Lung microvascular endothelial cell (primary cell): ENCODE data around the gene MYD88. TPM values are rescaled to one million over a fixed set of nuclear protein-coding genes. Genes with fewer than 3 reads are reported as not detected.
A peak's percentile ranks its signal among the peaks of the same experiment; 100 is the strongest.

Experiments
- DNase-seq, 2 donors: peaks; one replicate each; pipeline versions ENCODE4 v3.0.0 to v3.0.0-alpha.2; 2010; ENCODE audit warnings: low read depth in 2 of 2
- total RNA-seq: library from RNA; depleted of rRNA; stranded (reverse); fragments of >200 nt; gene quantifications from 2 replicates; pipeline ENCODE4 v1.2.1, GENCODE V29; 2014

MYD88 gene
- total RNA-seq, 1 donor from 2014 or later, result 13.1 TPM

DNA sequence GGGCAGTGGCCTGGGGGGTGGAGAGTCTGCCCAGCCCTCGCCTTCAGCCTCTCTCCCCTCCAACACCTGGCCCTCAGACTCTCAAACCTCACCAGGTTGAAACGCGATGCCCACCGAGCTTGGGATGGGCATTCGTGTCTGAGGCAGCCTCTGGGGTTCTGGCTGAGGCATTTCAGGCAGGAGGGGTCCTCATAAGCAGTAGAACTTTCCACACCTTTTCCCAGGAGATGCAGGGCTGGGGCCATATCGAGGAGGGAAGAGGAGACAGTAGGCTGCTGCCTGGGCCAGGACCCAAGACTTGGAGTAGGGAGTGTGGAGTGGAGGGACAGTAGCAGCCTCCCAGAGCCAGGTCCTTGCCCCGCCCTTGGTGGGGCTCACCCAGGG lies 26.1 kb upstream of the MYD88 start:
- no peak for DNase-seq

DNA sequence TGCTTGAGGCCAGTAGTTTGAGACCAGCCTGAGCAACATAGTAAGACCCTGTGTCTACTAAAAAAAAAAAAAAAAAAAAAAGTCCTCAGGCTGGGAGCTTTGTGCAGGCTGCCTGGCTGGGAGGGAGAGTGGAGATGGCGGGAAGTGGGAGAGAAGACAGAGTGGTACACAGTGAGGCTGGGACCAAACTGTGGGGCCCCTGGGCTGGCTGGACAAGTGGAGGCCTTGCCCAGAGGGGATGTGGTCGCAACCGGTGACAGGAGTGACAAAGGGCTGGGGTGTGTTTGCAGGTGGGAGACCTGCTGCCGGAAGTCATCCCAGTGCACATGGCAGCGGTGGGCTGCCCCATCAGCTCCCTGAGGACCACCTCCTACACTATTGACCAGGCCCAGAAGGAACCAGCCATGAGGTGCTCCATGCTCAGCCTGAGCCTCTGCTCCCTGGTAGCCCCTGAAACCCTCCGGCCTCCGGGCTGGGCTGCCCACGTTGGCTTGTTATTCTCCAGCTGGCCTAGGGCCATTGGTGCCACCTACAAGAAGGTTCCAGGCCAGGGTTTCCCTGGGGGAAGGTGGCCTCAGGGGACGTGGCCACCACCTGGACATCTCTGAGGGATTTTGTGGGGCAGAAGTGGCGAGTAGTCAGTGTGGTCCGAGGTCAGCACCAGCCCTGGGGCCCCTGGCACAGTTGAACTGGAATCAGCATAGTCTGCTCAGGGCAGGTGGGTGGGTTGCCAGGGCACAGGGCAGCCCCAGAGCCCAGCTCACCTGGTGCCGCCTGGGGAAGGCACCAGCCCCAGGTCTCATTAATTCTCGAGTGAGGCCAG lies 24.2 kb upstream of the MYD88 start:
- DNase-seq, result no peak

DNA sequence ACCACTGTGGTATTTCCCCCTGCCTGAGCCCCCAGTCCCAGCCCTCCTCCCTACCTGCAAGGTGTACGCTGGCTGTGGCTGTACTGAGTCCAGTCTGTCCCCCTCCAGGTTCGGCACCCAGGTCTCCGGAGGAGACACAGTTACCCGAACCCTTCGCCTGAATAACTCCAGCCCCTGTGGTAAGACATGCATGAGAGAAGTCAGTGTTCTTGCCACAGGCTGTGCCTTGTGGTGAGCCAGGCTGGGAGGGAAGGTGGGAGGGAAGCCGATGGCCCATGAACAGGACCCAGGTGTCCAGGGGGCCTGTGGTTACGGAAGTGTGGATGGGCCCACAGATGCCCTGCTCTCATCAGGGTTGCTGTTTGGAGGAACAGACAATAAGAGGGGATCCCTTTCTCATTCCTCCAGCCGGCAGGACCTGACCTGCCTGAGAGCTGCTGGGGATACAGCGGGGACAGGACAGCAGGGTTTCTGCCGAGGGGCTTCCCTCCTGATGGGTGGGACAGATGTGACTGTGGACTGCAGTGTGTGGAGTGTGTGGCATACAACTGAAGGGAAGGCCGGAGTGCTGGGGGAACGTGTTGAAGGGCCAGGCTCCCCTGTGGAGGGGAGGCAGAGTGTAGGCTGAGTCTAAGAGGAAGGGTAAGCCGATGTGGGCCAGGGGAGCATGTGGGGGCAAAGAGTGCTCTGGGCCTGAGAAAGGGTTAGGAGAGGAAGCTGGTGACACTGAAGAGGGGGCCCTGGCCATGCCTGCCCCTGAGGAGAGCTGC lies 23.4 kb upstream of the MYD88 start:
- DNase-seq, result no peak

DNA sequence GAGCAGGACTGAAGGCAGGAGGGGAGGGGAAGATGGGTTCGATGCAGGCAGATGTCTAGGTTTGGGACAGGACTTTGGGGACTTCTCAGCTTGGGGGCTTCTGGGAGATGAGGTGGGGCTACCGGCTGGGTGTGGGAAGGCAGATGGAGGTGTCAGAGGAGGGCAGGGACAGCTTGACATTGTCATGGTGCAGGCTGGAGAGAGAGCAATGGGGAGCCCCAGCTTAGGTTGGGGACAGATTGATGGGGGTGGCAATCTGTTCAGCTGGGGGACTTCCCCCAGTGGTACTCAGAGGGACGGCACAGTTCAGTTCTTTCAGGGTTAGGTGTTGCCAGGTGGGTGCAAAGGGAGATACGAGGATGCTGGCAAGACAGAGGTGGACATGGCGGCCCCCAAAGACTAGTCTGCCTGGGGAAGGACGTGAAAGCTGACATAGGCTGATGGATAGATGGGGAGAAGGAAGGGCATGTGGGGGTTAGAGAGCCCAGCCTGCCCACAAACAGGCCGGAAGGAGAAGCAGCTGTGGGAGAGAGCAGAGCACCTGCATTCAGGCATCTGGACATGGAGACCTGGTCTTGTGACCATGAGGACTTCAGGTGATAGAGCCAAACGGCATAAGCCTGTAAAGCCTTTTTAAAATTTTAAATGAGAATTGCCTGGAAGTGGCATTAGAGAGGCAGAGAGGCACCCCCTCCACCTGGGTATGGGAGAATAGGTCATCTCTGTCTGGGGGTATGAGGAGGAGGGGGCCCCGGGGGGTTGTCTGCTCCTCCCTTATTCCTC lies 22.6 kb upstream of the MYD88 start:
- DNase-seq, result no peak

DNA sequence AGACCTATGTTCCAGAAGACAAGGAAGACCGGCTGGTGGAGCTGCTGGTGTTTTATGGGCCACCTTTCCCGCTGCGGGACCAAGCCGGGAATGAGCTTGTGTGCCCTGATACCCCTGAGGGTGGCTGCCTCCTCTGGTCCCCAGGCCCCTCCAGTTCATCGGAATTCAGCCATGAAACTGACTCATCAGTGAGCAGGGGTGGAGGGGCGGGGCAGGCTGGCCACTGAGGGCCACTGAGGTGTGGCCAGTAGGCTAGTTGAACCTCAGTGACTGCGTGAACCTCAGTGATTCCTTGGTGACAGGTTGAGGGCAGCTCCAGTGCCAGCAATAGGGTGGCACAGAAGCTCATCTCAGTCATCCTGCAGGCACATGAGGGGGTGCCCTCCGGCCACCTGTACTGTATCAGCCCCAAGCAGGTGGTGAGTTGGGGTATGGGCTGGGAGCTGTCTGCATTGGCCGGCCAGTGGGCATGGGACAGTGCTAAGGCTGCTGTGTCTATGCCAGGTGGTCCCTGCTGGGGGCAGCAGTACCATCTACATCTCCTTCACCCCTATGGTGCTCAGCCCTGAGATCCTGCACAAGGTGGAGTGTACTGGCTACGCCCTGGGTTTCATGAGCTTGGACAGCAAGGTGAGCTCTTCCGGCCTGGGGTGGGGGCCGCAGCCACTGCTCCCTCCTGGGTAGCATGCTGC lies 21.8 kb upstream of the MYD88 start:
- no peak for DNase-seq

DNA sequence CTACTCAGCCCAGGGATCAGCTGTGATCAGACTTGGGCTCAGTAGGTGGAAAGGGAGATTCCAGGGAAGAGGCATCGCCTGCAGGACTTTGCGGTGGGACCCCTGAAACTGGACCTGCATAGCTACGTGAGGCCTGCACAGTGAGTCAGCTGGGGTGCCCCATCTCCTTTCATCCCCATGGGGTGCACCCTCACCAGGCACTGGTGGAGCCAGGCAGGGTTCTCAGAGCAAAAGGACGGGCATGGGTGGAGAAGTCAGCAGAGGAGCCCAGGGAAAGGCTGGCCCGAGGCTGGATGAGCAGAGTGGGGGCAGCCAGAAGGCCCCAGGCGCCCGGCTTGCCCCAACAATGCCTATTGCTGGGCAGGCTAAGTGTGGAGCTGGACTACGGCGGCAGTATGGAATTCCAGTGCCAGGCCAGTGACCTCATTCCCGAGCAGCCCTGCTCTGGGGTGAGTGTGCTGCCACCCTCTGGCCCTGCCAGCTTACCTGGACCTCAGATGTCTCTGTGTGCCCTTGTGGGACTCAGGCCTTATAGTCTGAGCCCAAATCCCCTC lies 21.2 kb upstream of the MYD88 start:
- DNase-seq, result no peak

DNA sequence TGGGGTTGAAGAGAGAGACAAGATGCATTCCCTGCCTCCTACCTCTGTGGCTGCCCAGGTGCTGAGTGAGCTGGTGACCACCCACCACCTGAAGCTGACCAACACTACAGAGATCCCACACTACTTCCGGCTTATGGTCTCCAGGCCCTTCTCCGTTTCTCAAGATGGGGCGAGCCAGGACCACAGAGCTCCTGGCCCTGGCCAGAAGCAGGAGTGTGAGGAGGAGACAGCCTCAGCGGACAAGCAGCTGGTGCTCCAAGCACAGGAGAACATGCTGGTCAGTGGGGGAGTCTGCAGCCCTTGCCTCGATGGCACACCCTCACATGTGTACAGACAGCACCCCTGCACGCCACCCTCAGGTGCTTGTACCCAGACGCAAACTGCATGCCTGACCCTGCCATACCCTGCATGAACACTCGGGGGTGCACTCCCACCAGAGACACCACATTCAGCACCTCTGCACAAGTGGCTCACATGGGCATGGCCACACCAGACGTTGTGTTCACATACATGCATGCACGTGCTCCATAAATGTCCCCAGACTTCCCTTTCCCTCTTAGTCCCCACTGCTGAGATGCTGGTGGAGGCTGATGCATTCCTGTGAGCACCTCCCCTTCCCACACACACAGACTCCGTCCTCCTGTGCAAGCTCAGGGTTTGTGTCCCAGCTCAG lies 20.6 kb upstream of the MYD88 start:
- peak; percentile 72 for DNase-seq

DNA sequence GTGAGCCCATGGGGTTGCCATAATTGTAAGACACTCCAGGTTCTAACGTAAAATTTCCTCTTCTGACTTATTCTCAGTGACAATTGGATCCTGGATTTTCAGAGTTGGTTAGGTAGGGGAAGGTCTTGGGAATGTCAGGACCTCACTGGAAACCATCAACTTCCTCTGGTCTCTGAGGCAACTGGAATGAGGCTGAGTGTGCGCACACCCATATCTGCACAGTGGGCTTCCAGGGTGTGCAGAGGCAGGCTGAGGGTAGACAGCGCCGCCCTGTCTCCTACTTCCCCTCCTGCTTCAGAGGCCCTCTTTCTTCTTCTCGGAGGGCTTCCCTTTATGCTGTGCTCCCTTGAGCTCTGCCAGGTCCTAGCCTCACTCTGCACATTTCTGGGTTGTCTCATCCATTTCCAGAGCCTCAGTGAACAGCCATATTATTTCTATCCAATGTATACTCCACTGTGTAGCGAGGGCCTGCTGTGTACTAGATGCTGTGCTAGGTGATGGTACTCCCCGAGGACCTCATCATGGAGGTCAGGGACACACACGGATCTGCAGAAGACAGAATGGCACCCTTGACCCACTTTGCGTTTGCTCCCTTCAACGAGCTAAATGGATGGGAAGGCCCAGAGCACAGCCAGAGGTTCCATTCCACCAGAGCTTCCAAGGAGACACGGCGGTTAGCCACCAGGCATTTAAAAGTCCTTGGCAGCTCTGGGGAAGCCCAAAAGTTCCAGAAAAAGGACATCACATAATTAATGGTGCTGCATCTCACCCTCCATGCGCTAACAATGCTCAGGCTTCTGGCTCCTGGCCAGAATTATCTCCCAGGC lies 19.8 kb upstream of the MYD88 start:
- no peak for DNase-seq

DNA sequence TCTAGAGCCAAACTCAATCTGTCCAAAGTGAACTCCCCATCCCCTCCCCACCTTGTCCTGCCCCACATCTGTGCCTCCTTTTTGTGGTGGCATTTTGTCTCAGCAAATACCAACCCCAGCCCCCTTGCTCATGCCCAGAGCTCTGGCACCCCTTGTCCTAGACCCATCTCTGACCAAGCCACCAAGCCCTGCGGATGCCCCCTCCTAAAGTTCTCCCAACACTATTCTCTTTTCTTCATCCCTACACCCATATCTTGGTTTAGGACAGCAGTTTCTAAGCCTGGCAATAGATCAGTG lies 19.3 kb upstream of the MYD88 start:
- DNase-seq, result no peak

DNA sequence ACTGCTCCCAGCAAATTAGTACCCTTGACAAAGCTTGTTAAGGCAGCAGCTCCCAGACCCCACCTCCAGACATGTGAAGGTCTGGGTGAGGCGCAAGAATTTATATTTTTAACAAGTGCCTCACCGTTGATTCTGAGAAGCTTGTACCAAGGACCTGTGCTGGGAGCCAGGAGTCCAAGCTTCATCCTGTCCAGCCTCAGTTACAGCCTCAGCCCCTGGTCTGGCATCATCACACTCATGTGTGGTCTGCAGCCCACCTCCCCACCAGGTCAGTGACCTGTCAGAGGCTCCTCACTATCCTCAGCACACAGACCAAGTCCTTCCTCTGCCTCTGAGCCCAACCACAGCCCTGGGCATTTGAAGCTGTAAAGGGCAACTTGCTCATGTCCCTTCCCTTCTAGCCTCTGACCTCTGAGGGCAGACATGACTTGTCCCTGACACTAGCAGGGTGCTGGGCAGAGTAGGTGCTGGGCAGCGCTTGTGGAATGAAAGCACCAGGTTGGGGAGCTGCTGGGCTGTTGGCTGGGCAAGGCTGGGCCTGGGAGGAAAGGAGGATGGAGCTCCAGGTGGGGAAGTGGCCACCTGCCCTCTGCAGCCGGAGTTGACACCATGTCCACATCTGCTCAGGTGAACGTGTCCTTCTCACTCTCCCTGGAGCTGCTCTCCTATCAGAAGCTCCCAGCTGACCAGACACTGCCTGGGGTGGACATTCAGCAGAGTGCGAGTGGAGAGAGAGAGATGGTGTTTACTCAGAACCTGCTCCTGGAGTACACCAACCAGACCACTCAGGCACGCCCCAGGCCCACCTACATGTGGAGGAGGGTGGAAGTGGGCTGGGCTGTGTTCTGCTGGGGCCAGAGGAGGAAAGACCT lies 18.4 kb upstream of the MYD88 start:
- no peak for DNase-seq

DNA sequence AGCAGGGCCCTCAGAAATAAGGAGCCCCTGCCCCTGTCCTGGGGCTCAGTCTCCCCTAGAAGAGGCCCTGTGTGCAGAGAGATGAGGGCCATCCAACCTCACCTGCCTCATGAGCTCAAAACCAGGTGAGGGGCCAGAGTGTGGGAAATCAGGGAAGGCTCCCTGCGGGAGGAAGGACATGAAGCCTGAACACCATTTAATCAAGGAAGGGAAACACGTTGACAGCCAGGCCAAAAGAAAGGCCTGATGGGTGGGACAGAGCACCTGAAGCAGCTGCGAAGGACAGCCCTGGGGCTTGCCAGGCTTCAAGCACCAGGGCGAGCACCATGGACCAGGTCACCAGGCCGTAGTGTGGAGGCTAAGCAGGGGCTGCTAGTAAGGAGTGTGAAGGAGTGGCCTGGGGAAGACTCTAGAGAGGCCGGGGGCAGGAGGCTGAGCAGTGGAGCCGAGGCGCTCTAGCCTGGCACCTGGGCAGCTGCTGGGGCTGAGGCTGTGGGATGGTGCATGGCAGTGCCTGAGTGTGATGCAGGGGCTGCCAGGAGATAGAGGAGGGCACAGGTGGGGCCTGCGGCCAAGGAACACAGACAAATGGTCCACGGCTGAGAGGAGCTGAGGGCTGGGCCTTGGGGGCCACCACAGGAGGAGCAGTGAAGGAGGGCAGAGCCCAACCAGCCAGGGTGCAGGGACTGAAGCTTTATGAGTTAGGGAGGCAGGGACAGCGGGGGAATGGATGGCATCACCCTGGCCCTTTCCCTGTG lies 17.6 kb upstream of the MYD88 start:
- DNase-seq, result no peak

DNA sequence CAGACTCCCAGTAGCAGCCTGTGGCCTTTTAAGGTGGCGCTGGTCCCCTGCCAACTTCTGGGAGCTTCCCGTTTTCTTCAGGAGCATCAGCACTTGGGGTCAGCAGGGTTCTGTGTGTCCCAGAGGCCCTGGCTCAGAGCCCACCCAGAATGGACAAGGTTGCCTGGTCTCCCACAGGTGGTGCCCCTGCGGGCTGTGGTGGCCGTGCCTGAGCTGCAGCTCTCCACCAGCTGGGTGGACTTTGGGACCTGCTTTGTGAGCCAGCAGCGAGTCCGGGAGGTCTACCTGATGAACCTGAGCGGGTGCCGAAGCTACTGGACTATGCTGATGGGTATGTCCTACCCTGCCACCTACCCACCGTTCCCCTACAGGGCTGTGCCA lies 17.0 kb upstream of the MYD88 start:
- no peak for DNase-seq

DNA sequence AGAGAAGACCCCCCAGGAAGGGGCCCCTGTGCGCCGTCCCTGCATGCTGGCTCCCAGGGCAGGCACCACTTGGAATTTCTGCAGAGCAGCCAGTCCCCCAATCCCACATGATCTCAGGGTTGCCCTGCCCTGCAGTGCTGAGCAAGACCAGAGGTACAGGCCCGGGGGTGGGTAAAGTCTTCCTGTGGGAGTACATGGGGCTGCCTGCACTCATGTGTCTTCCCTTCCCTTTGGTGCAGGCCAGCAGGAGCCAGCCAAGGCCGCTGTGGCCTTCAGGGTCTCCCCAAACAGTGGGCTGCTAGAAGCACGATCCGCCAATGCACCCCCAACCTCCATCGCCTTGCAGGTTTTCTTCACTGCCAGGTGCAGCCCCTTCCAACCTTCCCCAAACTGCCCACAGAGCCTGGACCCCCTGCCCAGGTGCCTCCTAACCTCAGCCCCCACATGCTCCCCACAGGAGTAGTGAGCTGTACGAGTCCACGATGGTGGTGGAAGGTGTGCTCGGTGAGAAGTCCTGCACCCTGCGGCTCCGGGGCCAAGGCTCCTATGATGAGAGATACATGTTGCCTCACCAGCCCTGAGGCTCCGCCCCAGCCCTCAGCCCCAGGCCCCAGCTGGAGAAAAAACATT lies 16.5 kb upstream of the MYD88 start:
- no peak for DNase-seq

DNA sequence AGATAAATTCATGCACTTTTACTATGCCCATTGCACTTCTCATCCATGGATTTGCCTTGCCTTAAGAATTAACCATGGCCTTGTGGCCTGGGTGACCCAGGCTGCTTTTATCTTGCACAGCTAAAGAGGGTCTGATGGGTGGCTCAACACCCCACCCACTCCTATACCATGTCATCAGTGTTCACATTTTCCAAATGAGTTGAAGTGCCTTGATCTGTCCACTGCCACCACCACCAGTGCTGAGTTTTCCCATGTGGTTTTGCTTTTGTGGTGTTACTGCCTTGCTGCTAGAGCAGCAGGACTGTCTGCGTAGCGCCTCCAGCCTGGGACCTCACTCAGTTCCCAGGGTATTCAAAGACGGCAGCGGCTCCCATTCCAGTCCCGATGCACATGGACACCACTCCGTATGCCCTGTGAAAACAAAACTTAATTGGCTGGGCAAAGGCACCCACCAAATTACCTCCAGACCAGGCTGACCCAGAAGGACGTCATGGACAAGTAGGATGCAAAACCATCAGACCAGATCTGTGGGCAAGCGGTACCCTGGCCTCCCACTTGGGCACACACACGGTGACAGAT lies 15.7 kb upstream of the MYD88 start:
- no peak for DNase-seq

DNA sequence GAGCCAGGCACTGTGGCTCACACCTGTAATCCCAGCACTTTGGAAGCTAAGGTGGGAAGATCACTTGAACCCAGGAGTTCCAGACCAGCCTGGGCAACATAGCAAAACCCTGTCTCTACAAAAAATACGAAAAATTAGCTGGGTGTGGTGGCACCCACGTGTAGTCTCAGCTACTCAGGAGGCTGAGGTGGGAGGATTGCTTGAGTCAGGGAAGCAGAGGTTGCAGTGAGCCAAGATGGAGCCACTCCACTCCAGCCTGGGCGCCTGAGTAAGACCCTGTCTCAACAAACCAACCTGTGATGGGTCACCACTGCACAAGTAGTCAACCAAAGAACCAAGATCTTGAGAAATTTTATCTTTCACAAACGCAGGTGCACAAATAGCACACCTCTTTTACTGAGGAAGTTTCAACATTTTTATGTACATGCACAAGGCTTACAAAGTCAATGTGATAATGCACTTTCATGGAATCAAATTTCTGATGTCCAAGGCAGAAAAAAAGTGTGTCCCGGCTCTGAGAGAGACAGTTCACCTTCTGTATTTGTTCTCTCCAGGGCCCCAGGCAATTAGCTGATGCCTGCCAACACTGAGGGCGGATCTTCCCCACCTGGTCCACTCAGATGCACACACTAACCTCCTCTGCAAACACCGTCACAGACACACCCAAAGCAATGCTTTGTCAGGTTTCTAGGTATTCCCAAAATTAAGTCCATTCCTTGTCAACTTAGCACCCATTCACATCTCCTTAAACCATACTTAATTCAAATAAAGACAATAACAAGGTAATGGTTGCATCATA lies 13.9 kb upstream of the MYD88 start:
- no peak for DNase-seq

DNA sequence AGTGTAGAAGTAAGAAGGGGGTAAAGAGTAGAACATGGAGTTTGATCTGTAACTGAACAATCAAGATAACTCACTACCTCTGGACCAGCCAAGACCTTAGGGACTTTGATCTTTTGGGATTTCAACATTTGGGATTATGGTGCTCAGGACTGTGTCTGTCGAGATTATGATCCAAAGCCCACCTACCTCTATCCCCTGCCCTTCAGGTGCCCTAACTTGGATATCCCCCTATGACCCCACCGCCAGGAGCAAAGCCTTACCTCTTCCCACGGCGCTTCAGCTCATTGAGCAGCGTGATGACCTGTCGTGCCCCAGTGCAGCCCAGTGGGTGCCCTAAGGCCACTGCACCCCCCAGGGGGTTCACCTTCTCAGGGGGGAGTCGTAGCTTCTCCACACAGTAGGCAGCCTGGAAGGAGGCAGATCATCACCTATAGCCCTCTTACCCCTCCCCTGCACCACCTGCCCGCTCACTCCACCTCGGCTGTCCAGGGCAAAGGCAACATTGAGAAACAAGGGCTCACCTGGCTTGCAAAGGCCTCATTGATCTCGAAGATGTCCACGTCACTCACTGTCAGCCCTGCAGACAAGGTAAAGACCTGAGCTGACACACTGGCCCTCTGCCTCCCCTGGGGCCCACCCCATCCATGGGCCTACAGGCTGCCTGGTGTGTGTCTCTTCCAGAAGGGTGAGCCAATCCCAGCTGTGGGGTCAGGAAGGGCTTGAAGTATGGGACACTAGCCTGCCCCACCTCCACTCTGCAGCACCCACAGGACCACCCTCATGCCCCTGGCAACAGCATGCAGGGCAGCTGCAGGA lies 12.9 kb upstream of the MYD88 start:
- DNase-seq, result no peak
